AML-193 (cell line): Measurements from ENCODE around the gene CPEB4.

Source experiments
- DNase-seq, 2 experiments: peaks; one replicate each; lab custom pipeline; 2025; lab: John Stamatoyannopoulos, UW

Gene CPEB4

GRCh38 chr5:173884402-173885053 is 3.6 kb upstream of the CPEB4 start:
- no peak for DNase-seq

GRCh38 chr5:173885054-173885443 is 3.1 kb upstream of the CPEB4 start:
- DNase-seq, result no peak

- no peak for DNase-seq
Observed at GRCh38 chr5:173885475-173886010, 2.6 kb upstream of the CPEB4 start.

GRCh38 chr5:173886150-173886549 is 2.0 kb upstream of the CPEB4 start:
- DNase-seq, result no peak

GRCh38 chr5:173888473-173889131 is 453 bp downstream of the CPEB4 start:
- peak; percentile 13 to 24 for DNase-seq

- no peak for DNase-seq
Observed at GRCh38 chr5:173890195-173890991, 2.2 kb downstream of the CPEB4 start.

GRCh38 chr5:173891308-173892116 is 3.4 kb downstream of the CPEB4 start:
- DNase-seq, result no peak

GRCh38 chr5:173893192-173893561 is 5.0 kb downstream of the CPEB4 start:
- no peak for DNase-seq

- DNase-seq, result peak; percentile 26 to 30
Observed at GRCh38 chr5:173895401-173896165, 7.4 kb downstream of the CPEB4 start.

- no peak for DNase-seq
Observed at GRCh38 chr5:173896631-173897030, 8.5 kb downstream of the CPEB4 start.

GRCh38 chr5:173901705-173902104 is 13.6 kb downstream of the CPEB4 start:
- DNase-seq, result no peak

- no peak for DNase-seq
Observed at GRCh38 chr5:173902334-173902733, 14.2 kb downstream of the CPEB4 start.

- DNase-seq, result no peak
Observed at GRCh38 chr5:173902743-173903142, 14.6 kb downstream of the CPEB4 start.

- no peak for DNase-seq
Observed at GRCh38 chr5:173903396-173904140, 15.4 kb downstream of the CPEB4 start.

GRCh38 chr5:173904151-173904550 is 16.0 kb downstream of the CPEB4 start:
- no peak for DNase-seq

- DNase-seq, result no peak
Observed at GRCh38 chr5:173907284-173907683, 19.1 kb downstream of the CPEB4 start.

- peak in 1 of 2 experiments; percentile 27 for DNase-seq
Observed at GRCh38 chr5:173907686-173908371, 19.7 kb downstream of the CPEB4 start.

- no peak for DNase-seq
Observed at GRCh38 chr5:173909199-173909598, 21.1 kb downstream of the CPEB4 start.

- no peak for DNase-seq
Observed at GRCh38 chr5:173910215-173910614, 22.1 kb downstream of the CPEB4 start.

GRCh38 chr5:173911623-173912022 is 23.5 kb downstream of the CPEB4 start:
- DNase-seq, result no peak
